ENCODE results near the gene WDR35.
"Not testable (repeated sequence)": the region's sequence is repeated elsewhere in the genome, so short reads cannot be mapped to it uniquely, and the experiment has no call there.

The WDR35 gene

DNA sequence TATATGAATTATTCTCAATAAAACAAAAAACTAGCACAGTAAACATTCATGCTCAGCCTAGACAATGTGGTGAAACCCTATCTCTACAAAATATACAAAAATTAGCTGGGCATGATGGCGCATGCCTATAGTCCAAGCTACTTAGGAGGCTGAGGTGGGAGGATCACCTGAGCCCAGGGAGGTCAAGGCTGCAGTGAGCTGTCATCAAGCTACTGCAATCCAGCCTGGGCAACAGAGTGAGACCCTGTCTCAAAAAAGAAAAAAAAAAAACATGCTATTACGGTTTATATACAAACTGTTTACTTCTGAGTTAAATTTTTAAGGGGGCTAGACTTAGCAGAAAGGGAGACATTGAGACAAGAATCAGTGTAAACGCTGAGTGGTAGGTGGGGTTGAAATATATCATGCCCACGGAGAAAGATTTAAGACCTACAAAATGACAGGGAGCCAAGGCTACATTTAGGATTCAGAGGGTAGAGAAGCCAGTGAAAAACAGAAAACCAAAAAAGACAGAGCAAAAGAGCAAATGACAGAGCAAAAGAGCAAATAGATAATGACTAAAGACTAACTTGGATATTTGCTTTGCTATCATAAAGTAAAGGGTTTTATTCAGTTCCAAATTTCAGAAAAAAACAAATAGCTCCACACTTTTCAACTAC, 95.6 kb downstream of the WDR35 start:
- DNase-seq (ENCODE audit: low read depth in 2 of 2) = no peak

DNA sequence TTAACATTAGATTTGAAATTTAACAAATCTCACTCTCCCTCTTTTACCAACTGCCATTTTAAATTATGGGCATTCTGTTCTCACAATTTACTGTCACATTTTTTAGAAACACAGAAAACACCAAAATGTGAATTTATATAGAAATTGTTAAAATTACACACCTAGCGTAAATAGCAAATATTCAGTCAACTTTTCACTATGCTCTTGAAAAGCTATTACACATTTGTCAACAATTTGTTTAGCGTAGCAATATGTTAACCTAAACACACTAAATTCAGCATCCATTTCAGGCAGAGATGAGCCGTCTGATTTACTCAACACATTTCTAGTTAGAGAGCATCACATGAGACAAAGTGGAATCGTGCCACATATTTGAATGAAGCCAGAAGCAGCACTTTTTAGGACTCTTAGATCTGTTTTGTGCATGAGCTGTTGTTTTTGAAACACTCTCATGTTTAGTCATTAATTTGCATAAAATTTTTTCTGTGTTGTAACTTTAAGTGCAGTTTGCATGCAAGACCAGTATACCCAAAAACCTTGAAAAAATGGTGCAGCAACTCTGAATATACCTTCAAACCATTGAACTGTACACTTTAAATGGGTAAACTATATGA, 96.3 kb downstream of the WDR35 start:
- no peak for DNase-seq (ENCODE audit: low read depth in 2 of 2)

DNA sequence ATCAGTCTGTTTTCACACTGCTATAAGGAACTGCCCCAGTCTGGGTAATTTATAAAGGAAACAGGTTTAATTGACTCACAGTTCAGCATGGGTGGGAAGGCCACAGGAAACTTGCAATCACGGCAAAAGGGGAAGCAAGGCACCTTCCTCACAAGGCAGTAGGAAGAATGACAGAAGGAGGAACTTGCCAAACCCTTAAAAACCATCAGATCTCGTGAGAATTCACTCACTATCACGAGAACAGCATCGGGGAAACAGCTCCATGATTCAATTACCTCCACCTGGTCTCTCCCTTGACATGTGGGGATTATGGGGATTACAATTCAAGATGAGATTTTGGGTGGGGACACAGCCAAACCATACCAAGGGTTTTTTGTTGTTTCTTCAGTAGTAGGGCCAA, 97.9 kb downstream of the WDR35 start:
- not testable (repeated sequence) for DNase-seq (ENCODE audit: low read depth in 2 of 2)

DNA sequence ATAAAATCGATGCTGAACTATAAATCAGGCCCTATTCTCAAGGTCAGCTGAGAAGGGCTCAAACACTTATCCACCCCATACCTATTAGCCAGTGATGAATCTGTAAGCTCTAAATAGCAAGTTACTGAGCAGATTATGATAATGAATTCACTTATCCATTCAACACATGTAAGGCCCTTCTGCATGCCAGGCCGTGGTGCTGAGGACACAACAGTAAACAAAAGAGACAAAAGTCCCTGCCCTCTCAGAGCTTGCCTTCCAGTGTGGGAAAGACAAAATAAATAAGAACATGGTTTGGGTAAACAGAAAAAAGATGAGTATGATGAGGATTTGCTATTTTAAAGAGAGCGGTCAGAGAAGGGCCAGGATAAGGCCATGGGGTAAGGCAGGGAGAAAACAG, 99.8 kb downstream of the WDR35 start:
- DNase-seq (ENCODE audit: low read depth in 2 of 2) = no peak

DNA sequence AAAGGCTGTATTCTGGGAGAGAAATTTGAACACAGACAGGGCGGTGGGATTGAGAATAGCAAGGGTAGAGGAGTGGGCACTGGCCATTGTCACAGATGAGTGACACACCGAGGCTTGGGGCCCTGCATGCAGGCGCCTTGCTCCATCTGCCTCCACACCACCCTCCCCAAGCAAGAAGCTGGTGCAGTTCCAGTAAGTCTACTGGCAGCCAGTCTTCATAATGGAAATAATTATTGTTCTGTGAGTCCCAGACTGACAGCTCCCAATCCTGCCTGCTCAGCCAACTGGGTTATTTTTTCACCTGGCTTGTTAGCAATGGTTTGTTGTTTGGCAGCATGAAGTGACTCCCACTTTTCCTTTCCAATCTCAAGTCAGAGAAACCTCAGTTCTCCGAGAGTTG, 101.1 kb downstream of the WDR35 start:
- DNase-seq (ENCODE audit: low read depth in 2 of 2) = no peak

DNA sequence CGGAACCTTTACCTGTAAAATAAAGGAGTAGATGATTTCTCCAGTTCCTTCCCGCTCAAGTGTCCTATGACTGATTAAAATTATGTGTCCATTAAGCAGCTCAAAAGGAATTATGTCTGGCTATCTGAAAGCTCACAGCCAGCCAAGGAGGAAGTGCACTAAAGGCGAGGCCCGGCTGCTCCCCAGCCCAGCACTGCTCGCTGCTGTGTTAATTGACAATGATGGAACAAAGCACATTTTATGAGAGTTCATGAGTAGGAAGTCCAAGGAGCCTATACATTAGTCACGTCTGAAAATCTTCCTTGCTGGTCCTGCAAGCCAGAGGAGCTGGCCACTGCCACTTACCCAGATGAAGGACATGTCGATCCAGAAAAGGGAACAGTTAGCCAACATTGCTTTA, 102.4 kb downstream of the WDR35 start:
- no peak for DNase-seq (ENCODE audit: low read depth in 2 of 2)

DNA sequence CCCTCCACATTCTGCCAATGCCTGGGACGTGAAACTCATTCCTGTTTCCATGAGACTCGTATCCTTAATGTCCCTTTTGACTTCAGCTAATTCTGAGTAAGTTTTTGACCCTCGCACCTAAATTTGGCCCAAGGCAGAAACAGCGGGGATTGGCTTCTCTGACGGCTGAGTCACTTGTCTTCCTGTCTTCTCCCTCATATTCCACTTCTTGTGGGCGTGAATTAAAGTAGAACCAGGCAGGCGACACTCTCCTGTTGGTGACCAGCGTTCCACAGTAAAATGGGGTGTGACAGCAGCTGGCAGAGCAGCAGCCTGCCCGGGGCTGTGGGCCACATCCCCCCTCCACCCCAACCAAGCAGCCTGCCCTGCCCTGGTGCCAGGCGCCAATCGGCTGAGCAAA, 103.6 kb downstream of the WDR35 start:
- no peak for DNase-seq (ENCODE audit: low read depth in 2 of 2)

DNA sequence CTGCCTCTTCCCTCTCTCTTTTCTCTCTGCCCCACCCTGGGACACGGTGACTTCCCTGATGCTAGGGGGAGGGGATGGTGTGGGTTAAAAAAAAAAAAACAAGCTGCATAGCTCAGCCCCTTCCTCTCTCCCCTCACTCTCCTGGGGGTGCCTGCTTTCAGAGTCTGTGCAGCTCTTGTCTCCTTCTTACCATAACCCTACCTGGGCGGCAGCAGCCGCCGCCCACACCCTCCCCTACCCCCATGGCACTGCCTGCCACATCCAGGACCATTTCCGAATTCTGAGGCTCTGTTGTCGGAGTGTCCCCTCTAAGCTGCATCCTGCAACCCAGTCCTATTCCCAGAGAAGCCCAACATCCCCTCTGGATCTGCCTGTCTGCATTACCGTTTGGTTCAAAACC, 104.1 kb downstream of the WDR35 start:
- DNase-seq (ENCODE audit: low read depth in 2 of 2) = no peak

DNA sequence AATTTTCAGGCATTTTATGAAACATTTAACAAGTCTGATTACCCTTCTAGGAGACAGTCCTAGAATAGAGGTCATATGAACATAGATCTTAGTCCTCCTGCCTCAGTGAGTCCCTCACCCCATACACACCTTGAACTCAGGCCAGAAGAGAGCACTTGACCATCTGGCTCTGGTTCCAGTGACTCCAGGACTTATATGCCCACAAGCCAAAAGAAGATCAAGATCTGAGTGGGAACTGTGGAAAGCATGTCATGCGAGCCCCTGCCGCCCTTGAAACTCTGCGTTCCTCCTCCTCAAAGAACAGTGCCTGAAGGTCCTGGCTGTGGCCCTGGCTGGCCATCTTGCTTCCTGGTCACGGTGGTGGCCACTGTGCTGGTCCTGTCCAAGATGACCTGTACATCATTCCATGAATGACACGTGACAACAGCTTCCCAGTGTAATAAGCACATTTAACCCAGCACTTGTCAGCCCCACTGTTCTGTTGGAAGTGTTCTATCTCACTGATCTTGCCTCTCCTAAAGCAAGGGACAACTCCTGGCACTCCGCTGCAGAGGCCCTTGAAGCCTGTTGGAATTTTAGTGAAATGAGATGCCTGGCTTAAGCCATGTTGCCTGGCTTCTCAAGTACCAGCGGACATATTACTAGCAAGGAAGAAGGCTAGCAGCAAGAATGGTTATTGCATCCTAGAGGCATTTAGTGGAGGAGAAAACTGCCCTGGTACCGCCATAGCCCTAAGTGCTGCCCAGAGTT, 105.8 kb downstream of the WDR35 start:
- no peak for DNase-seq (ENCODE audit: low read depth in 2 of 2)

DNA sequence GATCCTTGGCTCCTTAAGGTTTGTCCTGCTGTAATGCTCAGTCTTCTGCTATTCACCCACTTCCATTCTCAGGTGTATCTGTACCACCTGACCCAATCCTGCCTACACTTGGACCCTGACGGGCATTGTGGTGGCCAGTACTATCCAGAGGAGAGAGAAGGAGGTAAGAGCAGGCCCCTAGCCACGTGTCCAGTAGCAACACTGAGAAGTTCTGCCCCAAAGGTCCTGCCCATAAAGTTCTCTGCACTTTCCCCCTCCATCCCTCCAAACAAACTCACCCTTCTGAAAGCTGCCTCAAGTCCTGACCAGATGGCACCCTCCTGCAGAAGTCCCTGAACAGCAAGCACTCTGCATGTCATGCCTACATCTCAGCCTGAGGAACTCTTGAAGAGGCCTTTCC, 106.4 kb downstream of the WDR35 start:
- DNase-seq (ENCODE audit: low read depth in 2 of 2) = no peak

DNA sequence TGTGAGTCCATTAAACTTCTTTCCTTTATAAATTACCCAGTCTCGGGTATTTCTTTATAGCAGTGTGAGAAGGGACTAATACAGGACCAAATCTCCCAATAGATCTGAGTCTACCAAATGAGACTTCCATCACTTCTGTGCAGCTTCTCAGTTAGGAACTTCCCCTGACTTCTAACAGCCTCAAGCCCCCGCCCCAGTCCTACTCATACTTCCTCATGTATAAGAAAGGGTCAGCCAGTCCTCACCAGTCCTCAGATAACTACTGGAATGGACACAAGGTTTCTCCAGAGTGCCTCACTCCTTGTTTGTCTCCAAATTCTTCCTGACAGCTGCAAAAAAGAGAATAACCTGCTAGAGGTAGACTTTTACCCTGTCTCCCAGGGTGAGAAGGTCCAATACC, 107.6 kb downstream of the WDR35 start:
- no peak for DNase-seq (ENCODE audit: low read depth in 2 of 2)

DNA sequence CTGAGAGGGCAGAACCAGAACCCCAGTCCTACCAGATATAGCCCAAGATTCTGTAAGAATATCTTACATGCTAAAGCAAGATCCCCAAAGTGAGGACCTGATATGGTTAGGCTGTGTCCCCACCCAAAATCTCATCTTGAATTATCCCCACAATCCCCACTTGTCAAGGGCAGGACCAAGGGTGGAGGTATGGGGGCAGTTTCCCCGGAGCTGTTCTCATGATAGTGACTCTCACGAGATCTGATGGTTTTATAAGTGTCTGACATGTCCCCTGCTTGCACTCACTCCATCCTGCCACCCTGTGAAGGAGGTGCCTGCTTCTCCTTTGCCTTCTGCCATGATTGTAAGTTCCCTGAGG, 108.0 kb downstream of the WDR35 start:
- DNase-seq (ENCODE audit: low read depth in 2 of 2) = no peak

DNA sequence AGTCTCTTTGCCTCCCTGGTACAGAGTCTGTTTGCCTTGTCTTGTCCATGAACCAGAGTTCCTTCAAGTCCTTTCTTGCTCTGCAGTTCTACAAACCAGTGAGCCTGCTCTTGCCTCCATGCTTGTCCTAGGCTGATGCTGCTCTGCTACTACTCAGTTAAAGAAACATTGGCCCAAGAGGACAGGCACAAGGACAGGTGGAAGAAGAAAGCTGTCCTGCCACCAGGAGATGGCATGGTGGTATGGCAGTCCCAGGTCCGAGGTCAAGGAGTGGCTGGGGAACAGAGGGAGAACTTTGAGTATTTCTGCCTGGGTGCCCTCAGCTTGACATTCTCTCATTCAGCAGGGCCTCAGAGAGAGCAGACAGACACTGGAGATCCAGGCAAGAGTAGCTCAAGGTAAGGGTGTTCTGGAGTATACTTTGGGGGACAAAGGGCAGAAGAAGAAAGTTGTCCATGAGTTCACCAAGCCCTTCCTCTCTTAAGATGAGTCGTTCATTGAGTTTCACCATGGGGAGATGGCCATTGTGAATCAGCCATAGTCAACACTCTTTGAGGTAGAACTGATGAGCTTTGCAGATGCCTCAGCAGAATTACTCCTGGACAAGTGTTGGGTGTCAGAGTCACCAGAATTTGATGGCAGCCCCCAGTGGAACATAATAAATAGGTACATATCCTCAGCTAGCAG, 108.5 kb downstream of the WDR35 start:
- no peak for DNase-seq (ENCODE audit: low read depth in 2 of 2)

DNA sequence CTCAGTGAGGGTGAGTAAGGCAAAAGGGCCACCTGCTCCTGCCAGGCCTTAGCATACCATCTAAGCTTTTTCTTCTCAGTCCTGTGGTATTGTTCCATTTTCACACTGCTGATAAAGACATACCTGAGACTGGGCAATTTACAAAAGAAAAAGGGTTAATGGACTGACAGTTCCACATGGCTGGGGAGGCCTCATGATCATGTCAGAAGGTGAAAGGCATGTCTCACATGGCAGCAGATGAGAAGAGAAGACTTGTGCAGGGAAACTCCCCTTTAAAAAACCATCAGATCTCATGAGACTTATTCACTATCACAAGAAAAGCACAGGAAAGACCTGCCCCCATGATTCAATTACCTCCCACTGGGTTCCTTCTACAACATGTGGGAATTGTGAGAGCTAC, 109.7 kb downstream of the WDR35 start:
- not testable (repeated sequence) for DNase-seq (ENCODE audit: low read depth in 2 of 2)

DNA sequence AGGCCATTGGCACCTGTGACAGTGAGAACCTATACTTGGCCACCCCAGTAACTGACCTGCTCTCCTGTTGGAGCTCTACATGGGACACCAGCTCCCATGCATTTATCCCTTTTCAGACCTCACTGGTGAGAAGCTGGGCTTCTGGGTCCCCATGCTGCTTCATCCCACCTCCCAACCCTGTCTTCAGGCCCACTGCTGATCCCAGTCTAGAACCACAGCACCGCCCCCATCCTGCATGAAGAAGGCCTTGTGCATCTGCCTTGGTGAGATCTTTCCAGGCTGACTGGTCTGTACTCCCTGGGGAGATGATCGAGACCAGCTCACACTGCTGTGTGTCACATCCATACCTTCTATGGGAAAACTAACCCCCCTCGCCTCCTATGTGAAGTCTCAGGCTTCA, 110.8 kb downstream of the WDR35 start:
- no peak for DNase-seq (ENCODE audit: low read depth in 2 of 2)

DNA sequence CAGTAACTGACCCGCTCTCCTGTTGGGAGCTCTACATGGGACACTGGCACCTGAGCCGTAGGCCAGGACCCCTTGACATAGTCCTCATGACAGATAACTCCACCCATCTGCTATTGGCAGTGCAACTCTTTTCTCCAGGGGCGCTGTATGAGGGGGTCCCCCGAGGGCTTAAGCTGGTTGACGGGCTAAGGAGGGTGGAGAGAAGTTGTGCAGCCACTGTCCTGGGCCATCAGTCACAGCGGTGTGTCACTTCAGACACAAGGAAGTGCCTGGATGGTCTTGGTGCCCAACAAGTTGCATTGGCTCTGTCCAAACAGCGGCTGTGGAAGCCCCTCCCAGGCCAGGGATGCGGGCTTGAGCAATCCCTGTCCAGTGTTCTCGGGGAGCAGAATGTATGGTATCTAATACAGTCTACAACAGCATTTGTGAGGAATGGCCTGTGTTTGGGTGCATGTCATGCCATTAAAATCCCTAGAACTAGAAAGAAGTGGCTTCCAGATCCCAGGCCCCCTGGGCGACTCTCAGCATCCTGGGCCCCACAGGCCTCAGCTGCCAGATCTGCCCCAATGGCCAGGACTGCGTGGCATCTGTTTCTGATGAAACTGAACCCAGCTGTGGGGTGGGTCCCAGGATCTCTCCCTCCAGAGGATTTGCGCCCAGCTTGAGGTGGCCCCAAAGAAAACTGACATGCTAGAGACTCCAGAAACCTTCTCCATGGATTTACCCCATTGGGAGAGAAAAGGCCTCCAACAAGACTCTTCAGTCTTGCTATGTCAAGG, 111.4 kb downstream of the WDR35 start:
- no peak for DNase-seq (ENCODE audit: low read depth in 2 of 2)

DNA sequence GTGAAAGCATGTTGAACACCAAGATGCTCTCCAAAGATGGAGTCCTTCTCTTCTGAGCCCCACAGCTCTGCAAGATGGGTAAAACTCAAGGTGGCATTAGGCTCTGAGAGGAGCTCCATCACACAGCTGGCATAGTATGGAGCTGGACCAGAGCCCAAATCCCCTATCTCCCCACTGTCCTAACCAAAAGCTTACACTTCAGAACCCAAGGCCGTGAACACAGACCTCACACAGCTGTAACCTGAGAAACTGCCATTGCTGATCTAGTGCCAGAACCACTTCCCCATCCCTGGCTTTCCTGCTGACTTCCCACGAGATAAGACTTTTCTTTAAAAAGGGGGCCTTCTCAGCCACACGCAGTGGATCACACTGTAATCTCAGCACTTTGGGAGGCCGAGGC, 113.2 kb downstream of the WDR35 start:
- no peak for DNase-seq (ENCODE audit: low read depth in 2 of 2)

DNA sequence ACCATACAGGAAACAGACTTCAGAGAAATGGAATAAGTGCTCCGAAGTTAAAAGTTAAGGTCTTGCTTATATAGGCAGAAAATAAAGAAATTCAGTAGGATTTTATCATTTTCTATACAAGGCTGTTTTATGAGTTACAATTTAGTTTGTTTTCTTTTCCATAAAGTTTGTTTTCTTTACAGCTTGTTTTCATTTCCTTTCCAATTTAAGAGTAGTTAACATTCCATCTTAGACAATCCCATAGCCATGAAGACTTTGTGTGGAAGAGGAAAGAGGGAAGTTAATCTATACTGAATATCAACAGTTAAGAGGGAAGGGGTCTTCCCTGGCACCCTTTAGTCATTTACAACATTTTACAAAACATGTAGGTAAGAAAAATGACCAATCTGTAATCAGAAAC, 114.6 kb downstream of the WDR35 start:
- DNase-seq (ENCODE audit: low read depth in 2 of 2) = no peak

DNA sequence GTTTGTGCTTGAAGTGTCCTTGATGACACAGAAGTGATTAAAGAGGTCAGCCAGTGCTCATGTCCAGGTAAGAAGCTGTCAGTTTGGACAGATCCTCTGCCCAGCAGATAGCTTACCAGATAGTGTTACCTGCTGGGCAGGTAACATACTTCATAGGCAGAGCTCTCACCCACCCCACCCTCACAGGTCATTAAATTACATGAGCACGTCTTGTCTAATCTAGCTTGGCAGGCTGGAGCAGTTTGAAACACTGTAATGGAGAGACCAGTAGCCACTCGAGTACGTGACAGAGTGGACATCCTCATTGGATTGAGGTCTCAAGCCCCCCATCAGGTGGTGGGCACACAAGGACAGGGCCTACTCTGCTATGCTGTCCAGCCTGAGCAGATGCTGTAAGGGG, 115.2 kb downstream of the WDR35 start:
- DNase-seq (ENCODE audit: low read depth in 2 of 2) = no peak

DNA sequence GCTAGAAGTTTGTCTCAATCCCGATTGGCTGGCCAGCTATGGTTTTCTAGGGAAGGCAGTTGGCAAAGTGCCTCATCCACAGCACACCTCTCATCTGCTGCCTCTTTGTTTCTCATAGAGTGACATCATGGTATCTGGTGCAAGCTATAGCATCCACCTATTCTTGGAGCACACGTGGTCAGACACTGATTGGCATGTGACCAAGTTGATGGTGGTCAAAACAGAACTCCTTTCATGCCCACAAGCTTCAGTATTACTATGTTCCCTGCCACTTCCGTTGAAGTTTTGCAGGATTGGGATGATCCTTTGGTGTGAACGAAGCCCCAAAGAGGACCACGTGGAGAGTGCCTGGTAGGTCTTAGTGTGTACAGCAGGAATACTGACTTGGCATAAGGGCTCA, 116.9 kb downstream of the WDR35 start:
- no peak for DNase-seq (ENCODE audit: low read depth in 2 of 2)

DNA sequence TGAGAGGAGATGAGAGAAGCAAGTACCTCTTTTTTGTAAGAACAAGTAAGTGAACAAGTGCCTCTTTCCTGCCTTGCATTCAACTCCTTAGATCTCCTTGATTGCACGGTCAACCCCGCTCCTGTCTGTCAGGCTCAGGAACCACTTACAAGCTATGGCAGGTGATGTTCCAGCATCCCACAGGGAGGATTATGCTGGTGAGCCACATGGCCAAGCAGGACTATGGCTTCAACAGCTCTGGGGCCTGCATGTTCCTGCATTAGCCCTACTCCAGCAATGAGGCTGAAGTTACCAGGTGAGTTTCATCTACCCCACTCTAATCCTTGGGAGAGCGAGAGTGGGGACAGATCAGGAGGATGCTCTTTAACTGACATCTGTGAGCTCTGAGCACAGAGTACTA, 117.6 kb downstream of the WDR35 start:
- no peak for DNase-seq (ENCODE audit: low read depth in 2 of 2)

DNA sequence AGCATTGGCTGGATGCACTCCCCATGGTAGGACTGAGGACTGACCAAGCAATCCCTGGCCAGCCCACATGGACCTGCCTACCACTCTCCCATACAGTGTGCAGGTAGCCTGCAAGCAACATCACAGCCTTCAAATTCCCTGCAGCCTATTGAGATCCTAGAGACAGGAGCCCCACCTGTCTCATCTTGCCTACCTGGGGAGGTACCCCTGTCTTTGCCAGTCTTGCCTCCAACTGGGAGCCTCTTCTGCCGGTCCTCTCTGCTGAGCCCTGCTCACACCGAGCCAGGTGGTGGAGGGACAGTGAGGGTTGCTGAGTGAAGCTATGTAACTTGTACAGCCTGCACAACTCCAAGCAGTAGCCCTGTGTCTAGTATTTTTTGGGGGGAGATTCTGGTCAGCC, 118.1 kb downstream of the WDR35 start:
- no peak for DNase-seq (ENCODE audit: low read depth in 2 of 2)
